Mucosa of gallbladder (tissue), 1 donor: ENCODE results near the gene EHBP1. TPM values are rescaled to one million over a fixed set of nuclear protein-coding genes. Genes with fewer than 3 reads are reported as not detected.

Experiments
- DNase-seq: peaks from one replicate; pipeline ENCODE4 v3.0.0-alpha.2; 2020; ENCODE audit warnings: low spot score
- total RNA-seq: library from RNA; stranded (reverse); gene quantifications from one replicate; pipeline ENCODE4 v1.2.1, GENCODE V29; 2021
- donor health status: DM: no; HTN: no; CAD: no.

Gene EHBP1
- 101 TPM for total RNA-seq

DNA sequence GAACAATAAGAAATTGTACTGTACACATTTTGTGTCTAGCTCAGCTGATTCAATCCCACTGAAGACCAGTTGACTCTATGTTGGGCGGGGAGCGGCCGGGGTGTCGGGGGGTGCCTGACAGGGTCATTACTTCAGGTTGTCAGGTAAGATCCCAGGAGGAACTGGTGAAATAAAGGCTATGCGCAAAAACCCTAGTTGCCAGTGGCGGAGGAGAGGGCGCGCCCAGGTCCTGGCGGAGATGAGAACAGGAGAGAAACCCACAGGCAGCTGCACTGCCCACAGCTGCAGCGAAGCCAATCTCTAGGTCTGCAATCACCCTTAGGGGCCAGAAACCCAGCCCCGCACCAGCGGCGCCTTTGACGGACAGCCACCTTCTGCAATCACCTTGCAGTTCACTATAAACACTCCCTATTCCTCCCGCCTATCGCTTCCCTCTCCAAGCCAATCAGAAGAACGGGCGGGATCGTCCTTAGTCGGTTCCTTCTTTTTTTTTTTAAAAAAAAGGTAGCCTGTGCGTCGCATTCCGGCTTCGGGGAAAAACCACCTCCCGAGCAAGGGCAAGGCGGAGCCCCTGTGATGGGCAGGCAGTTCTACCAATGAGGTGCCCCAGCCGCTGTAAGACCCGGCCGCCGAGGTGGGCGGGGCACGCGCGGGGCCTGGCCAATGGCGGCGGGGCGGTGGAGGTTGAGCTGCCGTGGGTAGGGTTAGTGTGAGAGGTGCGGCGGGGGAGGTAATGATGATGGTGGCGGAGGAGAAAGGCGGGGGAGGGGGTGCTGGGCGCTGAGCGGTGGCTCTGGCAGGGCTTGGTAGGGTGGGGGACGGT, at the start of gene EHBP1:
Gene EHBP1, plus strand, starts transcription at position 707 of the 823 bp plus-strand sequence. CDS start 1,479 bp downstream, outside the sequence.
- DNase-seq, result peak; percentile 99

DNA sequence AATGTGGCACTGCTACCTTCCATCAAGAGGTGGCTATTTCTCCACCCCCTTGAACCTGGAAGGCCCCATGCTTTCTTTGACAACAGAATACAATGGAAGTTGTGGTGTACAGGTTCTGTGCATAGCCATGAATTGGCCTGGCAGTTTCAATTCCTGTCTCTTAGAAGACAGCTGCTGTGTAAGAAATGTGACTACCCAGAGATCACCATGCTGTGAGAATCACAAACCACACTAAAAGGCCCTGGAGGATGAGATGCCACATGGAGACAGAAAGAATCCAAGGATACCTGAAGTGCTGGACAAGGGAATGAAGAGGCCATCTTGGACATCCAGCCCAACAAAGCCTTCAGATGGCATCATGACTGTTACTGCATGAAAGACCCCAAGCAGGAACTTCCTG, 47.7 kb upstream of the EHBP1 start:
- DNase-seq, result no peak

DNA sequence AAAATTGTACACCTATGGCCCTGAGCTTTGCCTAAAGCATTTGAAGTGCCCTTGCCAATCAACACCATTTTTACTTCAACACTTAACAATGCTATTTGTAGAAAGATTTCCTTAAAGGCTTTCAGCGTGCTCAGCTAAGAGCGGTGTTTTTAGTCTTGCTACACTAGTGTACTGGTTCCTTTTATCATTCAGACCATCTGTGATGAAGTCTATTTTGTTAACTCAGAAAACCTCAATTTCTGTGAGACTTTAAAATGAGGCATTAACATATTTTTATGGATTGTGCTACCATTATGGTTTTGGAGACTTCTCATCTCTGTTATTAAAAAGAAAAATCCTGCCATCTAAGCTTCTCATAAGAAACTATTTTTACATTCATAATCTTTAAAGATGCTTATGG, 46.6 kb upstream of the EHBP1 start:
- no peak for DNase-seq

DNA sequence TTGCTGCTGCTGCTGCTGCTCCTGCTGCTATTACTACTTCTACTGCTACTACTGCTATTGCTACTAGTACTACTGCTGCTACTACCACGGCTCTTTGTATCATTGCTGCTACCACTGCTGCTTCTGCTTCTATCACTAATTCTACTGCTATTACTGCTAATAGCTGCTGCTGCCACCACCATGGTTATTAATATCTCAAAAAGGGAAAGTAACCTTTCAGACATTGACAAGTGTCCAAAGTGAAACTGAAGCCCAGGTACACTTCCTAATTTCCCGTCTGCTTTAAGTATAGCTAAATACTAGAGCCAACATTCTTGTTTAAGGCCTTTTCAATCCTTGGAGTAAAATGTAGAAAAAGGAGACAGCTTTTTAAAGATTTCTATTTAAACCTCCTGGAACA, 45.4 kb upstream of the EHBP1 start:
- DNase-seq, result no peak

DNA sequence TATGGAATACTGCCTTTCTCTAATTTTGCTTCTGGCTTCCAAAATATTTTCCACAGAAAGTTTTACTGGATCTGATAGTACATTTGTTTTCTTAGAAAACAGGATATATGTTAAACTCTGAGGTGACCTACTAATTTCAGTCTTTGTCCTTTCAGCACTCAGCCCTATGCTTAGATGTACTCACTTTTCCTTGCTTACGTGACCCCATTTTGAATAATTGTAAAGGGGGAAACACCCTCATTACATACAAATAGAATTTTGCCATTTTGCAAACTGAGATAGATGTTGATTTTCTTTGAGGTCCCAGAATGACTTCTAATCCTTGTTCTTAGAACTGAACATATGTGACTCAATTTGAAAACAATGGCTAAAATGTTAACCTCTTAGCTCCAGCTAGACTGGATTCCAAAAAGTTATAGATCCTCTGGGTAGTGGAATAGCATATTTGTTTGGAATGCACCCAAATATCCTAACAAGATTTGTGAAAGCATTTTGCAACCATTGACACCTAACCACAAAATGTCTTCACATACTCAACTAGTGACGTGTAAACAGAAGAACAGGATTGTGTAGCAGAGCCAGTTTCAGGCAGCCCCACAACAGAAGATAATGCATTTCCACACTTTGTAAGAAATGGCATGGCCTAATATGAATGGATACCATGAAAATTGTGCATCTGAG, 44.8 kb upstream of the EHBP1 start:
- DNase-seq, result no peak

DNA sequence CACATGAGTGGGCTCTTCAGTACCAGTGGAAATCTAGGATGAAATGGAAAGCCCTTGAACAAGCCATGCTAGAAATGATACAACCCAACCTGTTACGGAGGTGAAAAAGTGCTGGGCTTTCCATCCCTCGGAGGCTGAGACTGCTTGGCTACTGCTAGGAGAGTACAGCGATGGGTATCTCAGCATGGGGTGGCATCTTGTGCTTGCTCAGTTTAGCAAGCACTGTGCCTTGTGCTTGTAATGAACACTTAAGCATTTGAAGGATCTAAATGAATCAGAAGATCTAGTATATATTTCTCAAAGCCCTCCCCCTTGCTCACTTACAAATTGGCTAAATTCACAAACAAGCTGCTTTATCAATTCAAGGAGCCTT, 44.3 kb upstream of the EHBP1 start:
- no peak for DNase-seq

DNA sequence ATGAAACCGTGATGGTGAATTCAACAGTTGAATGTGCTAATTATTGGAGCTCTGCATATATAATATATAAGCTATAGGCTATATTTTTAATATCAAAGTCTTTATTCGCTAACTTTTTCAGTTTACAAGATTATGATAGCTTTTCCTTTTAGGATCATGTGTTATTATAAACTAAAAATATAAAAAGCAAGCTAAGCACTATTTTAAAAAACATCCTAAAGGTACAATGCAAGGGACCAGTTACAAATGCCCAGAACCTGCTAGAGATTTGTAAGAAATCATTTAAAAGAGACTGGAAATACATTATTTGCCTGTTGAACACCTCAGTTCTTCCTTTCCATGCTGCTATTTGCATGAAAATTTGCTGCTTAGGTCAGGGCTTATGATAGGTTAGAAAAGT, 43.4 kb upstream of the EHBP1 start:
- no peak for DNase-seq

DNA sequence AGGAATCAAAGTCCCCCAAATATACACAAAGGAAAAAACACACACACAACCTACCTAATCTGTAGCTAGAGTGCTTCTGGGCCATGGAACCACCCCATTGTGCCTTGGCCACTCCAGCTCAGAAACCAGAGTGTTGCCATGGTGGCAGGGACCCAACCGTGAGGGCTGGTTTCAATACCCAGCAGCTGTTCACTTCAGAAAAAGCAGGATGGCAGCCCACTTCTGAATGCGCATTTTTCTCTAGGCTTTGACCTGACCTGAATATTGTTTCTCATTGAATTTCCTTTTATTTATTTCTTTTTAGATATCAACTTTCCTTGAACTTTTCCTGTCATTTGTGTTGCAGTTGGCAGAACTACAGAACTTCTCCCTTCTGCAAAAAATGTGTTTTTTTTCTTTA, 43.0 kb upstream of the EHBP1 start:
- no peak for DNase-seq

DNA sequence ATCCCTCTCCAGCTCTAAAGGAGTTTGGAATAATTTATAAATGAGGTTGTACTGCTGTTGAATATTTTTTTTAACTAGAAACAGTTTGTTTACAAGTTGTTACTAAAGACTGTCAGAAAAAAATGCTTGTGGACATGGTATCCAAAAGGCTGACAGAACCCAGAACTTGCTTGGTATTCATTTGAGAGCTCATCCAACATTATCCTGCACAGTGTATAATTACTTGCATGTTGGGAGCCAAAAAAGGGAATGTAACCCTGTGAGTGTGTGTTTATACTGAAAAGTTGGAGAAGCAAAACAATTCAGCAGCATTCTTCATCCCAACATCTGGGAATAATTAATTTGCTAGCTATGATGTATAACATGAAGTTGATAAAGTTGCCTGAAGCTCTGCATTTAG, 42.1 kb upstream of the EHBP1 start:
- peak; percentile 40 for DNase-seq

DNA sequence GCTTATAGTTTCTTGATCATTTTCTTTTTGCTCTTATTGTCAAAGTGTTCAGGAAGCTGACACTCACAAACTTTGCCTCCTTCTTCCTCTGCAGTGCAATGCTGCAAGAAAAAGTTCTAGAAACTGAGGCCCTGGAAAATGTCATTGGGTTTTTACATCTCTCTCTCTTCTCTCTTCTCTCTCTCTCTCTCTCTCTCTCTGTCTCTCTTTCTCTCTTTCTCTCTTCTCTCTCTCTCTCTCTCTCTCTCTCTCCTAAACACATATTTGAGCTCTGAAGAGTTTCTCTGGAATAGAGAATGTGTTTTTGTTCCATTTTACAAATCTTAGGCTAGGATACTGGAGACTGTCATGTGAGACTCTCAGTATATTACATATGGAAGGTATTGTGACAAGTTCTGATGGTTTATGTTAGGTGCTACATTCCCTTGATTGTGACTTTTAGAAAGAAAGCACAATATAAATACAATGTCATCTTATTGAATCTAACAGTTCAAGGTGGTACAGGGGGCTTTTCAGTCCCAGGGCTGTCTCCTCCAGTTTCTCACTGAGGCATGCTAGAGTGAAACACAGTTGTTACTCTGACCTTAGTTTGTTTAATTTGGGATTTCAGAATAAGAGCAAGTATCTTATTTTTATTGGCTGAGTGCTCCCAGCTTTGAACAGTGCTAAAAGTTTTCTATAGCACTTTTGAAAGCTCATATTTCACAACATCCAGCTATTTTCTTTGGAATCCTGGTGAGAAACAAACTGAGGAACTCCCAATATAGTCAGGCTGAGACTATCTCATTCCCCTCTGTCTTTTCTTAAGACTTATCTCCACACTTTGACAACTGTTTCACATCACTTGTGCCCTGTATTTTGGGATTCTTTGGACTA, 41.4 kb upstream of the EHBP1 start:
- no peak for DNase-seq

DNA sequence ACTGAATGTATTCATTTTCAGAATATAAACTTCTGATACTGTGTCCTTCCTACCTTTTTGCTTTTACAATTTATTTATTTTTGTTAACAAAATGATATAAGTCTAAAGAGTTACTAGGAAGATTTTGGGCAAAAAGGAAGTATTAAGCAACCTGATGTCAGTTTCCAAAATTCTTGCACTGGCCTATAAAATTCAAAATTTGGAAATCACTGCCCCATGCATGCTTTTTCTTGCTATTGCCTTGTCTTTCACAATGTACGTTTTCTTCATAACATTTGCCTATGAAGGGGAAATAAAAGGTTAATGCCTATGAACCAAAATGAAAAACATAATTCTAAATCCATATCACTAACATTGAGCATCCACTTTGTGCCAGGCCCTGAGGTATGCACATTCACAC, 40.1 kb upstream of the EHBP1 start:
- DNase-seq, result no peak

DNA sequence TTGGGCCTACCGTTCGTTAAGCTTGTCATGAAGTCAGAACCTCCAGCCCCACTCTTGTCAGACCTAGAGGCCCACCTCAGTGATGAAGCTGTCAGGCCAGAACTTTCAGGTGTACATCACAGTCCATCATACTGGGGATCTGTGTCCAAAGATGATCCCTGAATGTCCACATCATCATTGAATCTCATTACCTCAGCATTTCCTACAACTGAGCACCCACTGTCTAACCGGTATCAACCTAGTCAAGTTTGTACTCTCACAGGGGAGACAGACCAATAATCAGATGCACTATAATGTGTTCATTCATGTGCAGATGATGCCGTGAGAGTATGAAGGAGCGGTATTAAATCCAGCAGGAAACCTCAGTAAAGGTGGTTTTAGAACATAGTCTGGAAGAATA, 36.3 kb upstream of the EHBP1 start:
- DNase-seq, result no peak

DNA sequence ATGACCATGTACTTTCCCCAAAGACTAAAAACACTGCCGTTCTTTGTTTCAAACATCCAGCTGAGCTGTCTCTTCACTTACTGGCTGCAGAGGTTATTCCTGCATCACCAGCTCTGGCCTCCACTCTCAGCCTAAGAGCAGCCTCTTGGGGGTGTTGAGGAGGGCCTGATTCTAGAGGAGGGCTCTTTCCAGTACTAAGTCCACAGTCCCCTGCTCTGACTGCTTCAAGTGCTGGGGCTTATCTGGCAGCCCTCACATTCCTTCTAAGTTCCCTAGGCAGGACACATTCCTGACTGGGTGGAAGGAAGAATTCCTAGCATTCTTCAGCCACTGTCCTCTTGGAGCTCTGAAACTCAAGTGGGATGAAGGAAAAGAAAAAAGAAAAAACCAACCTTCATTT, 32.9 kb upstream of the EHBP1 start:
- DNase-seq, result no peak

DNA sequence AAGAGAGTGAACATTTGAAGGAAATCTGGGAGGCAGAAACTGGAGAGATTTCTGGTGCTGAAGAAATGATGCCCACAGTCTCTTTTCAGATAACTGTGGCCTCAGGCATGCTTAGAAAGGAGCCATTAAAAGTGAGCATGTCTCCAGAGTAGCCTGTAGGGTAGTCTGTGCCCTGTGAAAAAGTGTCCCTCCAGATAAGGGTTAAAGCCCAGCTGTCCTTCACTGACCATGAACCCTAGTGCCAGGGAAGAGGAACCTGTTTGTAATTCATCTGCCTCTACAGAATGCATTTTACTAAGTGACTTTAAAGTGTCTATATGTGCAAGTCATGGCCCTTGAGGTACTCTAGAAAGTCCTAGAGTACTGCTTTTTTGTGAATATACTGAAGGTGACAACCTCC, 30.5 kb upstream of the EHBP1 start:
- DNase-seq, result no peak

DNA sequence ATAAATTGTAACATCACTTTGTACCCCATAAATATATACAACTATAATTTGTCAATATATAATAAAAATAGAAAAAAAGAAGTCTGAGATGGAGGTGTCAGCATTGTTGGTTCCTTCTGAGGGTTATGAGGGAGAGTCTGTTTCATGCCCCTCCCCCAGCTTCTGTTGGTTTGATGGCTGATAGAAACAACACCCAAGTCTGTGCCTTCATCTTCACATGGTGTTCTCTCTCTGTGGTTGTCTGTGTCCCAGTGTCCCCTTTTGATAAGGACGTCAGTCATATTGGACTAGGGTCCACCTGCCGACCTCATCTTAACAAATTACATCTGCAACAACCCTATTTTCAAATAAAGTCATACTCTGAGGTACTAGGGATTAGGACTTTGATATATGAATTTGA, 20.3 kb upstream of the EHBP1 start:
- no peak for DNase-seq

DNA sequence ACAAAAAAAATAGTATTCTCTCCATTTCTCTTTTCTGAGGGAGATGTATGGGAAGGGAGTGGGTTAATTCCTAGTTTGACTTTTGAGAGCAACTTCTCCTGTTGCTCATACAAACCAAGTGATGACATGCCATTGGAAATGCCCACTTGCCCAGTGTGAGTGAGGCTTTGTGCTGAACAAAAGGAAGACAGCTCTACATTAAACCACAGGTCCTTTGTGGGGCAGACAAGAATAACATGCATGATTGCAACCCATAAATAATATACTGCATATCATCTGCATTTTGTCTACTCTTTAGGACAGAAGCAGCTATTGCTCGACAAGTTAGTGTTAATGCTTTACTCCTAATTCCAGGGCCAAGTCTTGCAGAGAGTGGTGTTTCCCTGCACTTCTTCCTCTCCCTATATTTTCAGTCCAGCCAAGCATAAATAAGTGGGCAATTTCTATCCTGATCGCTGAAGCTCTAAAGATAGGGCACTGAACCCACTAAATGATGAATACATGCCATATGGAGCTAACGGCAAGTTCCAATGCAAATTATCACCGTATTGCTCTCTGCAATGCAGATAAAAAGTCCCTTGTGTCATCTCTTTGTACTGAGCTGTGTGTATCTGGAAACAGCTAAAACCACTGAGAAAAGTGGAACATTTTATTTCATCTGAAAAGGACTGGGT, 19.4 kb upstream of the EHBP1 start:
- DNase-seq, result no peak

DNA sequence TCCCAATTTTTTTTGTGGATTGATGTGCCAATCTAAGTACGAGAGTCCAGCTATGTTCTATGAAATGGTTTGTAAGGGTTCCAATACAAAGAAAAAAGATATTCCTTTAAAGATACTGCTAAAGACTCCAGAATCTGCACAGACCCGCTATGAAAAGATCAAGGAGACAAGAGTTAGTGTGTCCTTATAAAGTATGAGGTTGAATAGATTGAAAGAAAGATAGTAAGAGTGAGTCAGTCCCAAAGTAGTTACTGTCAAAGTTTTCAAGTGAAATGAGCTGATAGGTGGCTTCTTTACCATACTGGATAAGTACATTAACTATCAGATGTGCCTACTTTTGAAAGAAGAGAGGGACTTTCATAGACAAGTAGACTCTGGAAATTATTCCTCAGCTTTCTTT, 17.9 kb upstream of the EHBP1 start:
- no peak for DNase-seq

DNA sequence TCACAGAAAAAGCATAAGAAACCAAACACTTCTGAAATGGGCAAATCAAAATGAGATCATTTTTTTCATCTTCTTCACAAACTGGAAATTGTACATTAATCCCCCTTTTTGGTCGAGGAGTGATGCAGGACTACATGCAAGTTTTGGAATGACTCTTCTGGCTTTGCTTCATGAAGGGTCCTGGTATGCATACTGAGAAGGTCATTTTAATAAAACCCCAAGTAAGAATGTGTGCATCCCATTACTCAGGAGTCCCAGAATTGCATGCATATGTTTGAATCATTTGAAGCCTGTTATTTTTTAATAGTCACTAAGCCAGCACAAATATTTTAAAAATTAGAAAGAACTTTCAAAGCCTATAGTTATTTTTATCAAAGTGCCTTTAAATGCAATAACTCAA, 16.7 kb upstream of the EHBP1 start:
- DNase-seq, result no peak

DNA sequence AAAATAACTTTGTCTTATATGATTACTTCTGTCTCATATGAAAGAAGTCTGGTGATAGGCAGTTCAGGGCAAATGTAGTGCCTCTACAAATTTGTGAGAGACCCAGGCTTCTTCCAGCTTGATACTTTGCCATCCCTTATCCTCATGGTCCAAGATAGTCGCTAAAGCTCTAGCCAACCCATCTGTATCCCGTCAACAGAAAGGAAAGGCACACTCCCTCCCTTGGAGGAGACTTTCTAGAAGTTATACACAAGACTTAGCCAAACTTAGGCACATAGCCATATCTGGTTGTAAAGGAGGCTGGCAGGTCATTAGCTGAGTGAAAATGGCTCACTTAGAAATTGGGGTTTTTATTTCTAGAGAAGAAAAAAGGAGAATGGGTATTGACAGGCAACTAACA, 14.3 kb upstream of the EHBP1 start:
- no peak for DNase-seq

DNA sequence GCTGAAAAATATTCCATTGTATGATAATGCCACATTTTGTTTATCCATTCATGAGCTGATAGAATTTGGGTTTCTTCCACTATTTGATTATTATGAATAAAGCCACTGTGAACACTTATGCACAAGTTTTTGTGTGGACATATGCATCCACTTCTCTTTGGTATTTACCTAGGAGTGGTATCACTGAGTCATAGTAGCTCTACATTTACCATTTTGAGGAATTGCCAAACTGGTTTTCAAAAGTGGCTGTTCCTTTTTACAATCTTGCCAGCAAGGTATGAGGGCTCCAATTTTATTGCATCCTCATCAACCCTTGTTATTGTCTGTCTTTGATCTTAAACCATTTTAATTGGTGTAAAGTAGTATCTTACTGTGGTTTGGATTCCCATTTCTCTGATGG, 13.3 kb upstream of the EHBP1 start:
- no peak for DNase-seq

DNA sequence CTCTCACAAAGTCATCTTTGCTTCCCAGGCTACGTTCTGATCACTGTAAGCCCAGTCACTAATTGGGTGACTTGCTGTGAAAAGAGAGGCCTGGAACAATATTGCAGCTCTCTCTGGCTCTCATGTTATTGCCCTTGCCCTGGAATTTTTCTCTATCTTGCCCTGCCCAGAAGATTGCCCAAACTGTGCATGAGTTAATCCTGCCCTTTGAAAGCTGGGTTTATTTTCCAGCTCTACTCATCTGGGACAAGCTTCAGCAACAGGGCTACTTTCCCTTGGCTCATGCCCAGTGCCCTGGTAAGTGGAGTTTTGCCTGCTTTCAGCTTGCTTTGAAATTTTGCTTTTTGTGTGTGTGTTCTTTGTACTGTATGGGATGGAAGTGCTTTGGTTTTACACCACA, 6.9 kb upstream of the EHBP1 start:
- DNase-seq, result no peak

DNA sequence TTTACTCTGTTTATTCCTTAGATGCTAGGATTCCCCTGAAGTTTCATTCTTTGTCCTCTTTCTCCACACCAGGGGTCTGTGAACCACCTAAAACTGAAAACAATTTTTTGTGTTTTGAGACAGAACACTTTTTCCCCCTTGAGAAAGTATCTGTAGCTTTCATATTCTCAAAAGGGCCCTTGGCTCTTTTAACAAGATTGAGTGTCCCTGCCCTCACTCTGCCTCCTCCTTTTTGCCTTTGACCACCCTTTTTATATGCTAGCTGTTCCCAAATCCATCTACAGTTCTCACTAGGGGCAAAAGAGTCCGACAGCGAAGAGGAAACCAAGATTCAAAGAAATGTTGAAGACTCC, 883 bp upstream of the EHBP1 start:
- no peak for DNase-seq
